Breast epithelium (tissue), 3 donors: ENCODE results near the gene RPS6KB2.

Source experiments
- CTCF ChIP-seq, 3 donors: fragments of 450-650 bp; IDR thresholded peaks; one replicate each; pipeline ENCODE4 v1.5.1; 2016 to 2017; ENCODE audit warnings: antibody characterized with exemption in 3 of 3, mild to moderate bottlenecking in 3 of 3, moderate library complexity in 3 of 3
- POLR2A ChIP-seq: fragments of 450-650 bp; IDR thresholded peaks from one replicate; pipeline ENCODE4 v1.6.1; 2016; ENCODE audit warnings: antibody characterized with exemption, mild to moderate bottlenecking, moderate library complexity

- TF ChIP-seq CTCF (IDR thresholded peaks at IDR 0.05) (no peak), POLR2A (no peak)
These were observed 17.2 kb downstream of the RPS6KB2 start for GRCh38 chr11:67445515-67445914.
